ENCODE results near the gene PRKAR1B. TPM values are rescaled to one million over a fixed set of nuclear protein-coding genes. Genes with fewer than 3 reads are reported as not detected.

PRKAR1B gene
- total RNA-seq, 1 experiment from 2014 or later: 14.1 TPM

GRCh38 chr7:566100-566499 is 161.0 kb downstream of the PRKAR1B start:
- no peaks in the 10 kb centered on the region for H3K36me3 ChIP-seq (ENCODE audit: control insufficient read depth in 1 of 2, insufficient read depth in 2 of 2, low read length in 2 of 2)
- H4K20me1 ChIP-seq (ENCODE audit: insufficient read depth): no peaks in the 10 kb centered on the region
- DNase-seq (ENCODE audit: low read depth, low spot score) (no peak), ATAC-seq (no peak)
- POLR2A ChIA-PET: no interaction called here
- RAD21 ChIA-PET (ENCODE audit: low non-redundant PET in 1 of 2, low total read pairs in 2 of 2, uncharacterized antibody in 2 of 2, unreplicated experiment in 2 of 2): no interaction called here
- no peaks in the 10 kb centered on the region for H3K79me2 ChIP-seq (ENCODE audit: insufficient read depth, low read length)
- intact Hi-C loops (cut with micrococcal nuclease): no loop called here
- H2AFZ ChIP-seq (ENCODE audit: low read depth, low read length, poor library complexity, severe bottlenecking): no peak overlapping the region
- no peaks in the 10 kb centered on the region for H3K9me2 ChIP-seq (ENCODE audit: insufficient read depth)
- TF ChIP-seq SIN3A (IDR thresholded peaks at IDR 0.05; ENCODE audit: low read depth) (no peak), ZBTB33 (IDR thresholded peaks at IDR 0.05; ENCODE audit: extremely low read depth, insufficient replicate concordance, low read length) (no peak), CBX3 (IDR thresholded peaks at IDR 0.05; ENCODE audit: low read depth) (no peak), ZFX (IDR thresholded peaks at IDR 0.05) (no peak), SP1 (IDR thresholded peaks at IDR 0.05; ENCODE audit: low read depth) (no peak), EGR1 (IDR thresholded peaks at IDR 0.05; ENCODE audit: low read depth) (no peak), CEBPB (IDR thresholded peaks at IDR 0.05; ENCODE audit: low read depth) (no peak), POLR2A (IDR thresholded peaks at IDR 0.05; ENCODE audit: borderline replicate concordance, extremely low read depth, insufficient read depth, insufficient read length) (no peak), EZH2phosphoT487 (IDR thresholded peaks at IDR 0.05; ENCODE audit: borderline replicate concordance) (no peak), EZH2 (IDR thresholded peaks at IDR 0.05) (no peak), RAD21 (IDR thresholded peaks at IDR 0.05; ENCODE audit: low read depth) (no peak)
- CTCF ChIA-PET: no interaction called here
- no peak overlapping the region for H3K4me3 ChIP-seq (replicated peaks in 1 of 2; ENCODE audit: low read depth in 1 of 2, low read length in 2 of 2)
- no peak overlapping the region for H3K27ac ChIP-seq (ENCODE audit: low read depth, low read length)
- no peak overlapping the region for H3K9ac ChIP-seq (ENCODE audit: low read length)
- H3K27me3 ChIP-seq (ENCODE audit: insufficient read depth, low read length): no peaks in the 10 kb centered on the region
- BruUV-seq (replicated peaks): no TSS peak
- H3K4me2 ChIP-seq (ENCODE audit: low read length): no peak overlapping the region
- no peaks in the 10 kb centered on the region for H3K4me1 ChIP-seq (ENCODE audit: control insufficient read depth in 1 of 2, insufficient read depth in 2 of 2, low read length in 2 of 2)
- no peaks in the 10 kb centered on the region for H3K9me3 ChIP-seq (ENCODE audit: control insufficient read depth in 1 of 2, insufficient read depth in 1 of 2, low read depth in 1 of 2, low read length in 2 of 2)

All from HCT116 (cell line).